Keratinocyte (primary cell): Measurements from ENCODE around the gene PTPRN2. TPM values are rescaled to one million over a fixed set of nuclear protein-coding genes. Genes with fewer than 3 reads are reported as not detected.

Experiments
- DNase-seq: peaks from one replicate; pipeline ENCODE4 v3.0.0-alpha.2; 2011; ENCODE audit warnings: low read depth, missing footprints, low spot score
- FAIRE-seq: peaks from 2 replicates; lab custom pipeline; 2011; peaks lifted over from hg19 to GRCh38; lab: Jason Lieb, UNC
- H2AFZ ChIP-seq: 2 replicates; pipeline ENCODE4 v1.6.0; 2012; ENCODE audit warnings: low read length, control low read depth, inconsistent platforms; ENCODE audit not compliant: control insufficient read depth
- H3K27ac ChIP-seq: 2 replicates; pipeline ENCODE4 v1.5.1; 2011; ENCODE audit warnings: low read length; ENCODE audit not compliant: control insufficient read depth, insufficient read depth
- H3K27me3 ChIP-seq: 3 replicates; pipeline ENCODE4 v1.6.0; 2011; ENCODE audit warnings: low read length; ENCODE audit not compliant: control insufficient read depth, insufficient read depth; ENCODE audit errors: extremely low read depth
- H3K36me3 ChIP-seq, 2 experiments: 2 replicates in 1 of 2; 3 replicates in 1 of 2; pipeline ENCODE4 v1.5.1; 2011; ENCODE audit warnings: low read length in 2 of 2, mild to moderate bottlenecking in 1 of 2; ENCODE audit not compliant: control insufficient read depth in 2 of 2, insufficient read depth in 2 of 2; ENCODE audit errors: extremely low read depth in 1 of 2
- H3K4me1 ChIP-seq: 3 replicates; pipeline ENCODE4 v1.5.1; 2011; ENCODE audit warnings: low read length; ENCODE audit not compliant: control insufficient read depth, insufficient read depth; ENCODE audit errors: extremely low read depth
- H3K4me2 ChIP-seq: 3 replicates; pipeline ENCODE4 v1.6.0; 2011; ENCODE audit warnings: low read depth, low read length; ENCODE audit not compliant: control insufficient read depth, insufficient read depth; ENCODE audit errors: extremely low read depth
- H3K4me3 ChIP-seq, 3 experiments: fragments of 200-600 bp in 1 of 3; sonication (generic) in 1 of 3; 2 replicates in 2 of 3; 3 replicates in 1 of 3; pipeline ENCODE4 v1.5.1; 2011 to 2016; ENCODE audit warnings: low read length in 3 of 3, mild to moderate bottlenecking in 3 of 3, control low read depth in 2 of 3, inconsistent platforms in 1 of 3, low read depth in 1 of 3, mixed read lengths in 1 of 3, mixed run types in 1 of 3, moderate library complexity in 1 of 3; ENCODE audit not compliant: control insufficient read depth in 2 of 3, insufficient read depth in 2 of 3; ENCODE audit errors: extremely low read depth in 1 of 3
- H3K79me2 ChIP-seq: 2 replicates; pipeline ENCODE4 v1.6.0; 2012; ENCODE audit warnings: low read length; ENCODE audit not compliant: control insufficient read depth, insufficient read depth
- H3K9ac ChIP-seq: 3 replicates; pipeline ENCODE4 v1.6.0; 2011; ENCODE audit warnings: low read length; ENCODE audit not compliant: control insufficient read depth, insufficient read depth; ENCODE audit errors: extremely low read depth
- H3K9me1 ChIP-seq: 3 replicates; pipeline ENCODE4 v1.6.0; 2011; ENCODE audit warnings: low read length; ENCODE audit not compliant: control insufficient read depth, insufficient read depth; ENCODE audit errors: extremely low read depth
- H3K9me3 ChIP-seq: 2 replicates; pipeline ENCODE4 v1.5.1; 2012; ENCODE audit warnings: low read depth, low read length; ENCODE audit not compliant: control insufficient read depth
- H4K20me1 ChIP-seq: 3 replicates; pipeline ENCODE4 v1.6.0; 2011; ENCODE audit warnings: low read length; ENCODE audit not compliant: control insufficient read depth, insufficient read depth; ENCODE audit errors: extremely low read depth
- CTCF ChIP-seq, 3 experiments: IDR thresholded peaks in 1 of 3; conservative IDR thresholded peaks in 1 of 3; optimal IDR thresholded peaks in 1 of 3; 2 replicates in 2 of 3; 3 replicates in 1 of 3; pipeline versions ENCODE3 to v1.5.1; 2011; ENCODE audit warnings: low read length in 3 of 3, mild to moderate bottlenecking in 3 of 3, moderate library complexity in 2 of 3, control low read depth in 1 of 3, inconsistent platforms in 1 of 3; ENCODE audit not compliant: insufficient read depth in 2 of 3; ENCODE audit errors: extremely low read depth in 1 of 3
- EZH2 ChIP-seq: IDR thresholded peaks from one replicate; pipeline ENCODE4 v1.6.1; 2012; ENCODE audit warnings: inconsistent platforms, mild to moderate bottlenecking, low read length, moderate library complexity
- dilution Hi-C: fragments of 300-500 bp; cut with MboI; formaldehyde crosslinking; loops from one replicate; pipeline ENCODE4 v1.7.0; 2020; ENCODE audit warnings: low sequenced_read_pairs; ENCODE audit not compliant: extremely low pct_ligation_motif_present
- polyA plus RNA-seq, 5 experiments: library from polyadenylated mRNA; depleted of rRNA in 3 of 5; stranded (reverse) in 3 of 5; stranded (forward) in 1 of 5; unstranded in 1 of 5; fragments of >200 nt; gene quantifications; 1 replicate in 1 of 5; 2 replicates in 3 of 5; 3 replicates in 1 of 5; pipeline versions ENCODE4 v1.2.1 to v1.2.3, GENCODE V29; 2011 to 2012; ENCODE audit warnings: missing spikeins in 2 of 5, low read depth in 1 of 5, low replicate concordance in 1 of 5

PTPRN2 gene
- polyA plus RNA-seq, 1 donor (not counting 4 experiments of a cell fraction or from before 2014, with no cell fraction given), result not detected

GRCh38 chr7:157871681-157872080, 715.9 kb downstream of the PTPRN2 start:
- DNase-seq (no peak), FAIRE-seq (no peak)
- Histone ChIP-seq H3K9me1 (no peaks in the 10 kb centered on the region), H3K4me2 (no peak overlapping the region), H3K4me3 (no peak overlapping the region), H3K9me3 (peaks cover 16% of the 10 kb centered on the region), H3K9ac (no peak overlapping the region), H3K27me3 (no peaks in the 10 kb centered on the region), H3K36me3 (no peaks in the 10 kb centered on the region), H4K20me1 (no peaks in the 10 kb centered on the region), H3K79me2 (no peaks in the 10 kb centered on the region), H3K27ac (no peak overlapping the region), H2AFZ (no peak overlapping the region), H3K4me1 (no peaks in the 10 kb centered on the region)
- TF ChIP-seq EZH2 (no peak), CTCF (optimal IDR thresholded peaks at IDR 0.05 in 1 of 3, IDR thresholded peaks at IDR 0.05 in 1 of 3, conservative IDR thresholded peaks at IDR 0.05 in 1 of 3; ENCODE audit: extremely low read depth in 1 of 3, insufficient read depth in 2 of 3, low read length in 3 of 3) (no peak)
- dilution Hi-C loops, result no loop called here

- no peak overlapping the region for H3K4me3 ChIP-seq
- H3K79me2 ChIP-seq, result no peaks in the 10 kb centered on the region
- no peaks in the 10 kb centered on the region for H3K9me1 ChIP-seq
- no peak for TF ChIP-seq CTCF (optimal IDR thresholded peaks at IDR 0.05 in 1 of 3, IDR thresholded peaks at IDR 0.05 in 1 of 3, conservative IDR thresholded peaks at IDR 0.05 in 1 of 3; ENCODE audit: extremely low read depth in 1 of 3, insufficient read depth in 2 of 3, low read length in 3 of 3)
- no peak for TF ChIP-seq EZH2
- DNase-seq (no peak), FAIRE-seq (no peak)
- no peaks in the 10 kb centered on the region for H3K36me3 ChIP-seq
- peaks cover 16% of the 10 kb centered on the region for H3K9me3 ChIP-seq
- H3K4me1 ChIP-seq, result no peaks in the 10 kb centered on the region
- H3K27me3 ChIP-seq, result no peaks in the 10 kb centered on the region
- H2AFZ ChIP-seq, result no peak overlapping the region
- H3K9ac ChIP-seq, result no peak overlapping the region
- dilution Hi-C loops, result no loop called here
- no peak overlapping the region for H3K27ac ChIP-seq
- H3K4me2 ChIP-seq, result no peak overlapping the region
- no peaks in the 10 kb centered on the region for H4K20me1 ChIP-seq
These were observed 716.9 kb downstream of the PTPRN2 start for GRCh38 chr7:157870644-157871290.
